SK-N-SH (cell line): ENCODE data around the gene ATP2A1. TPM values are rescaled to one million over a fixed set of nuclear protein-coding genes. Genes with fewer than 3 reads are reported as not detected.

Experiments used
- CTCF ChIA-PET: fragments of 300-600, 350-600 bp; formaldehyde crosslinking; extraction: SDS; loops from one replicate; lab custom pipeline; 2021; lab: Yijun Ruan, JAX
- POLR2A ChIA-PET: fragments of 350-600 bp; sonication (Branson Sonifier 250); formaldehyde crosslinking; extraction: SDS; loops from one replicate; lab custom pipeline; 2020; ENCODE audit warnings: antibody characterized with exemption, inconsistent platforms; lab: Yijun Ruan, JAX
- DNase-seq: peaks from one replicate; pipeline ENCODE4 v3.0.0; 2012
- H2AFZ ChIP-seq: fragments of 200-600 bp; sonication (generic); 2 replicates; pipeline ENCODE4 v1.8.1; 2016; ENCODE audit warnings: antibody characterized with exemption, mild to moderate bottlenecking, low read depth
- H3F3A ChIP-seq: fragments of 200-600 bp; sonication (generic); replicated peaks from 2 replicates; pipeline ENCODE3; 2016; ENCODE audit warnings: antibody characterized with exemption, mild to moderate bottlenecking; ENCODE audit not compliant: insufficient read depth
- H3K27ac ChIP-seq, 2 experiments: fragments of 200-500 bp in 1 of 2; fragments of 200-600 bp in 1 of 2; sonication (Bioruptor generic) in 1 of 2; sonication (generic), shearing (Covaris generic) in 1 of 2; 2 replicates each; pipeline versions ENCODE4 v1.5.1 to v1.6.1; 2014 to 2016; ENCODE audit warnings: low read depth in 2 of 2, inconsistent platforms in 1 of 2, low read length in 1 of 2, mild to moderate bottlenecking in 1 of 2, mixed read lengths in 1 of 2
- H3K27me3 ChIP-seq: fragments of 200-600 bp; sonication (generic), shearing (Covaris generic); 2 replicates; pipeline ENCODE4 v1.6.1; 2016; ENCODE audit warnings: mixed run types; ENCODE audit not compliant: insufficient read depth
- H3K36me3 ChIP-seq, 2 experiments: fragments of 200-500 bp in 1 of 2; fragments of 200-600 bp in 1 of 2; sonication (Bioruptor generic) in 1 of 2; sonication (generic) in 1 of 2; replicated peaks in 1 of 2; 2 replicates each; pipeline versions ENCODE3 to v1.5.1; 2014 to 2016; ENCODE audit warnings: low read length in 1 of 2, mild to moderate bottlenecking in 1 of 2; ENCODE audit not compliant: insufficient read depth in 2 of 2, control insufficient read depth in 1 of 2
- H3K4me1 ChIP-seq, 2 experiments: fragments of 200-500 bp in 1 of 2; fragments of 200-600 bp in 1 of 2; sonication (Bioruptor generic) in 1 of 2; sonication (generic), shearing (Covaris generic) in 1 of 2; 2 replicates each; pipeline versions ENCODE4 v1.5.1 to v1.6.1; 2014 to 2016; ENCODE audit warnings: low read depth in 1 of 2, low read length in 1 of 2, mixed run types in 1 of 2; ENCODE audit not compliant: insufficient read depth in 2 of 2, control insufficient read depth in 1 of 2
- H3K4me2 ChIP-seq: fragments of 200-600 bp; sonication (generic), shearing (Covaris generic); 2 replicates; pipeline ENCODE4 v1.6.1; 2017; ENCODE audit warnings: mixed run types
- H3K4me3 ChIP-seq, 2 experiments: fragments of 200-500 bp in 1 of 2; fragments of 200-600 bp in 1 of 2; sonication (Bioruptor generic) in 1 of 2; sonication (generic), shearing (Covaris generic) in 1 of 2; 2 replicates each; pipeline versions ENCODE4 v1.5.1 to v1.8.1; 2014 to 2016; ENCODE audit warnings: low read depth in 2 of 2, inconsistent platforms in 1 of 2, low read length in 1 of 2, mild to moderate bottlenecking in 1 of 2, mixed read lengths in 1 of 2, moderate library complexity in 1 of 2
- H3K79me2 ChIP-seq: fragments of 200-600 bp; sonication (generic); 2 replicates; pipeline ENCODE4 v1.8.1; 2017; ENCODE audit warnings: mild to moderate bottlenecking; ENCODE audit not compliant: insufficient read depth
- H3K9ac ChIP-seq: fragments of 200-600 bp; sonication (generic); 2 replicates; pipeline ENCODE4 v1.6.1; 2017; ENCODE audit warnings: mixed run types
- H3K9me2 ChIP-seq: fragments of 200-600 bp; sonication (generic); 2 replicates; pipeline ENCODE4 v1.6.1; 2017; ENCODE audit warnings: mixed run types
- H3K9me3 ChIP-seq: fragments of 200-600 bp; sonication (generic); 2 replicates; pipeline ENCODE4 v1.6.1; 2017; ENCODE audit warnings: mixed run types, mild to moderate bottlenecking, moderate library complexity
- H4K20me1 ChIP-seq: fragments of 200-600 bp; sonication (generic); 2 replicates; pipeline ENCODE4 v1.6.1; 2017; ENCODE audit warnings: mild to moderate bottlenecking, mixed run types; ENCODE audit not compliant: insufficient read depth
- EZH2phosphoT487 ChIP-seq: fragments of 200-600 bp; sonication (generic); IDR thresholded peaks from 2 replicates; pipeline ENCODE4 v1.6.1; 2017; ENCODE audit warnings: low read depth, mixed run types, mild to moderate bottlenecking, antibody characterized with exemption, moderate library complexity, borderline replicate concordance
- FOSL2 ChIP-seq: IDR thresholded peaks from 2 replicates; pipeline ENCODE4 v1.4.0; 2012; ENCODE audit warnings: low read depth, mild to moderate bottlenecking, moderate library complexity, borderline replicate concordance
- FOXM1 ChIP-seq: IDR thresholded peaks from 2 replicates; pipeline ENCODE4 v1.4.0; 2012; ENCODE audit warnings: low read depth, mild to moderate bottlenecking
- JUND ChIP-seq: IDR thresholded peaks from 2 replicates; pipeline ENCODE4 v1.4.0; 2012
- NFIC ChIP-seq: IDR thresholded peaks from 2 replicates; pipeline ENCODE4 v1.4.0; 2012; ENCODE audit warnings: borderline replicate concordance
- NRF1 ChIP-seq: IDR thresholded peaks from 2 replicates; pipeline ENCODE4 v1.6.1; 2012; ENCODE audit warnings: low read depth, mild to moderate bottlenecking, low read length
- RAD21 ChIP-seq: IDR thresholded peaks from 2 replicates; pipeline ENCODE4 v1.6.1; 2012; ENCODE audit warnings: mild to moderate bottlenecking, low read length
- RCOR1 ChIP-seq: fragments of 150-350 bp; IDR thresholded peaks from 2 replicates; pipeline ENCODE4 v1.6.1; 2017; ENCODE audit warnings: antibody characterized with exemption, low read length
- RFX5 ChIP-seq: IDR thresholded peaks from 2 replicates; pipeline ENCODE4 v1.6.1; 2012; ENCODE audit warnings: mild to moderate bottlenecking, improper control_type of control experiment, low read length
- RXRA ChIP-seq: IDR thresholded peaks from 2 replicates; pipeline ENCODE4 v1.4.0; 2012; ENCODE audit warnings: low read depth, mild to moderate bottlenecking, borderline replicate concordance
- TCF12 ChIP-seq: IDR thresholded peaks from 2 replicates; pipeline ENCODE4 v1.4.0; 2012
- TEAD4 ChIP-seq: IDR thresholded peaks from 2 replicates; pipeline ENCODE4 v1.4.0; 2012; ENCODE audit warnings: mild to moderate bottlenecking, borderline replicate concordance; ENCODE audit not compliant: insufficient read depth
- YY1 ChIP-seq: IDR thresholded peaks from 2 replicates; pipeline ENCODE4 v1.4.0; 2012; ENCODE audit warnings: low read depth, mild to moderate bottlenecking
- WGBS: methylation state at CpG from one replicate; pipeline ENCODE4 v1.1.6; 2017; ENCODE audit warnings: low lambda C conversion rate; 5-methylcytosine and 5-hydroxymethylcytosine counted together
- polyA plus RNA-seq, 3 experiments: library from polyadenylated mRNA; depleted of rRNA; stranded (reverse); fragments of >200 nt; gene quantifications; 2 replicates each; pipeline ENCODE4 v1.2.3, GENCODE V29; 2012
- TF ChIP-seq, protein P1 (sequence below): IDR thresholded peaks from 2 replicates; pipeline ENCODE4 v1.4.0; 2012; ENCODE audit warnings: low read depth, borderline replicate concordance
- TF ChIP-seq, protein P2 (sequence below): IDR thresholded peaks from 2 replicates; pipeline ENCODE4; 2012
- TF ChIP-seq, protein P3 (sequence below): IDR thresholded peaks from 2 replicates; pipeline ENCODE4 v1.4.0; 2012; ENCODE audit warnings: low read depth
- TF ChIP-seq, protein P4 (sequence below): fragments of 150-350 bp; IDR thresholded peaks from 2 replicates; pipeline ENCODE4 v1.6.1; 2016; ENCODE audit warnings: mild to moderate bottlenecking, low read depth, low read length
- TF ChIP-seq, protein P5 (sequence below): IDR thresholded peaks from 2 replicates; pipeline ENCODE4 v1.6.1; 2012; ENCODE audit warnings: mild to moderate bottlenecking, low read depth, low read length, moderate library complexity

The ATP2A1 gene
- polyA plus RNA-seq, 1 of the 3 experiments (the other 2 are of a cell fraction), result 3.0 TPM

DNA sequence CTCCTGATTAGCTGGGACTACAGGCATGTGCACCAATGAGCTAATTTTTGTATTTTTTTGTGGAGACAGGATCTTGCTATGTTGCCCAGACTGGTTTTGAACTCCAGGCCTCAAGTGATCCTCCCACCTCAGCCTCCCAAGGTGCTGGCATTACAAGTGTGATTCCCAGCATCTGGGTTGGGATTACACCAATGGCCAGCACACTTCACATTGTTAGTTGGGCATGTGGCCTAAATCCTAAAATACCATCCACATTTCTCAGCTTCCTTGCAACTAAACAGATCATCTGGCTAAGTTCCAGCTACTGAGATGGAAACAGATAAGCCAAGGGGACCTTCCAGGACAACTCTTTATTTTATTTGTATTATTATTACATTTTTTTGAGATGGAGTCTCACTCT, 36.9 kb downstream of the ATP2A1 start:
- POLR2A ChIA-PET, result no interaction called here
- no peak for DNase-seq
- Histone ChIP-seq H3K9me3 (no peaks in the 10 kb centered on the region), H3K79me2 (no peaks in the 10 kb centered on the region), H2AFZ (no peak overlapping the region), H3K9me2 (no peaks in the 10 kb centered on the region), H3K36me3 (peaks cover 14 to 18% of the 10 kb centered on the region in 2 experiments), H3K4me1 (no peaks in the 10 kb centered on the region), H3K4me2 (no peak overlapping the region), H3K4me3 (no peak overlapping the region), H3F3A (peaks cover 14% of the 10 kb centered on the region), H4K20me1 (no peaks in the 10 kb centered on the region), H3K9ac (no peak overlapping the region), H3K27me3 (no peaks in the 10 kb centered on the region), H3K27ac (peak overlapping the region in 1 of 2 experiments; percentile 43; a peak in 2 of 4 replicates)
- CTCF ChIA-PET, result interaction anchor here (0.8 to 1.2 kb wide), 3 partner anchors 29 to 638 kb away, joined by 3 read pairs; no protein-coding TSS in a partner anchor
- TF ChIP-seq FOXM1 (no peak), FOSL2 (peak; percentile 50; the same call in 1 of the 2 replicates), RXRA (no peak; the same call in 1 of the 2 replicates), RCOR1 (no peak), RFX5 (no peak), JUND (peak; percentile 34; the same call in 1 of the 2 replicates), TEAD4 (peak; percentile 31; the same call in 1 of the 2 replicates), NFIC (peak; percentile 86), TCF12 (peak; percentile 90), RAD21 (no peak)
- TF ChIP-seq, protein P1, sequence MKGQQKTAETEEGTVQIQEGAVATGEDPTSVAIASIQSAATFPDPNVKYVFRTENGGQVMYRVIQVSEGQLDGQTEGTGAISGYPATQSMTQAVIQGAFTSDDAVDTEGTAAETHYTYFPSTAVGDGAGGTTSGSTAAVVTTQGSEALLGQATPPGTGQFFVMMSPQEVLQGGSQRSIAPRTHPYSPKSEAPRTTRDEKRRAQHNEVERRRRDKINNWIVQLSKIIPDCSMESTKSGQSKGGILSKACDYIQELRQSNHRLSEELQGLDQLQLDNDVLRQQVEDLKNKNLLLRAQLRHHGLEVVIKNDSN, result peak; percentile 26; the same call in 1 of the 2 replicates
- TF ChIP-seq, protein P2, sequence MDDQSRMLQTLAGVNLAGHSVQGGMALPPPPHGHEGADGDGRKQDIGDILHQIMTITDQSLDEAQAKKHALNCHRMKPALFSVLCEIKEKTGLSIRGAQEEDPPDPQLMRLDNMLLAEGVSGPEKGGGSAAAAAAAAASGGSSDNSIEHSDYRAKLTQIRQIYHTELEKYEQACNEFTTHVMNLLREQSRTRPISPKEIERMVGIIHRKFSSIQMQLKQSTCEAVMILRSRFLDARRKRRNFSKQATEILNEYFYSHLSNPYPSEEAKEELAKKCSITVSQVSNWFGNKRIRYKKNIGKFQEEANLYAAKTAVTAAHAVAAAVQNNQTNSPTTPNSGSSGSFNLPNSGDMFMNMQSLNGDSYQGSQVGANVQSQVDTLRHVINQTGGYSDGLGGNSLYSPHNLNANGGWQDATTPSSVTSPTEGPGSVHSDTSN, result peak; percentile 57
- TF ChIP-seq, protein P3, sequence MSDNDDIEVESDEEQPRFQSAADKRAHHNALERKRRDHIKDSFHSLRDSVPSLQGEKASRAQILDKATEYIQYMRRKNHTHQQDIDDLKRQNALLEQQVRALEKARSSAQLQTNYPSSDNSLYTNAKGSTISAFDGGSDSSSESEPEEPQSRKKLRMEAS, result peak; percentile 82

DNA sequence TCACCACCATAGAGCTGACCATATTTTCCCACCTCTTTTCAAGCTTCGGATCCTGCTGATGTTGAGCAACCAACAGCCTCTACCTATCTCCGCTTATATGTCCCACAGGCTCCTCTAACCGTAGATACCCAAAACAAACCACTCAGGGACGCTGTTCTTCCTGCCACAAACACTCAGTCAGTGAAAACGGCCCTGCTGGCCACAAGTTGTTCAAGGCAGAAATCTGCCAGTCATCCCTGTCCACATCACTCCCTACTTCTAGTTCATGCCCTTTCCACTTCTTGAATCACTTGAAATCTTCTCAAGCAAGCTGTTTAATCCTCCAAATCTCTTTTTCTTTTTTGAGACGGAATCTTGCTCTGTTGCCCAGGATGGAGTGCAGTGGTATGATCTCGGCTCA, 38.8 kb downstream of the ATP2A1 start:
- WGBS, result 95% methylated on average over 7 of the region's 7 CpGs
- no peak overlapping the region for H3K4me2 ChIP-seq
- no peaks in the 10 kb centered on the region for H4K20me1 ChIP-seq
- no peak overlapping the region for H2AFZ ChIP-seq
- ChIA-PET POLR2A (no interaction called here), CTCF (interaction anchor here (0.7 to 1.1 kb wide), 2 partner anchors 13 to 23 kb away, joined by 3 read pairs; no protein-coding TSS in a partner anchor)
- no peak overlapping the region for H3K4me3 ChIP-seq
- H3K79me2 ChIP-seq, result no peaks in the 10 kb centered on the region
- peaks cover 14% of the 10 kb centered on the region for H3F3A ChIP-seq
- no peaks in the 10 kb centered on the region for H3K27me3 ChIP-seq
- peaks cover 14 to 18% of the 10 kb centered on the region in 2 experiments for H3K36me3 ChIP-seq
- H3K4me1 ChIP-seq, result no peaks in the 10 kb centered on the region
- TF ChIP-seq, protein P4, sequence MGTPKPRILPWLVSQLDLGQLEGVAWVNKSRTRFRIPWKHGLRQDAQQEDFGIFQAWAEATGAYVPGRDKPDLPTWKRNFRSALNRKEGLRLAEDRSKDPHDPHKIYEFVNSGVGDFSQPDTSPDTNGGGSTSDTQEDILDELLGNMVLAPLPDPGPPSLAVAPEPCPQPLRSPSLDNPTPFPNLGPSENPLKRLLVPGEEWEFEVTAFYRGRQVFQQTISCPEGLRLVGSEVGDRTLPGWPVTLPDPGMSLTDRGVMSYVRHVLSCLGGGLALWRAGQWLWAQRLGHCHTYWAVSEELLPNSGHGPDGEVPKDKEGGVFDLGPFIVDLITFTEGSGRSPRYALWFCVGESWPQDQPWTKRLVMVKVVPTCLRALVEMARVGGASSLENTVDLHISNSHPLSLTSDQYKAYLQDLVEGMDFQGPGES, result no peak
- TF ChIP-seq, protein P5, sequence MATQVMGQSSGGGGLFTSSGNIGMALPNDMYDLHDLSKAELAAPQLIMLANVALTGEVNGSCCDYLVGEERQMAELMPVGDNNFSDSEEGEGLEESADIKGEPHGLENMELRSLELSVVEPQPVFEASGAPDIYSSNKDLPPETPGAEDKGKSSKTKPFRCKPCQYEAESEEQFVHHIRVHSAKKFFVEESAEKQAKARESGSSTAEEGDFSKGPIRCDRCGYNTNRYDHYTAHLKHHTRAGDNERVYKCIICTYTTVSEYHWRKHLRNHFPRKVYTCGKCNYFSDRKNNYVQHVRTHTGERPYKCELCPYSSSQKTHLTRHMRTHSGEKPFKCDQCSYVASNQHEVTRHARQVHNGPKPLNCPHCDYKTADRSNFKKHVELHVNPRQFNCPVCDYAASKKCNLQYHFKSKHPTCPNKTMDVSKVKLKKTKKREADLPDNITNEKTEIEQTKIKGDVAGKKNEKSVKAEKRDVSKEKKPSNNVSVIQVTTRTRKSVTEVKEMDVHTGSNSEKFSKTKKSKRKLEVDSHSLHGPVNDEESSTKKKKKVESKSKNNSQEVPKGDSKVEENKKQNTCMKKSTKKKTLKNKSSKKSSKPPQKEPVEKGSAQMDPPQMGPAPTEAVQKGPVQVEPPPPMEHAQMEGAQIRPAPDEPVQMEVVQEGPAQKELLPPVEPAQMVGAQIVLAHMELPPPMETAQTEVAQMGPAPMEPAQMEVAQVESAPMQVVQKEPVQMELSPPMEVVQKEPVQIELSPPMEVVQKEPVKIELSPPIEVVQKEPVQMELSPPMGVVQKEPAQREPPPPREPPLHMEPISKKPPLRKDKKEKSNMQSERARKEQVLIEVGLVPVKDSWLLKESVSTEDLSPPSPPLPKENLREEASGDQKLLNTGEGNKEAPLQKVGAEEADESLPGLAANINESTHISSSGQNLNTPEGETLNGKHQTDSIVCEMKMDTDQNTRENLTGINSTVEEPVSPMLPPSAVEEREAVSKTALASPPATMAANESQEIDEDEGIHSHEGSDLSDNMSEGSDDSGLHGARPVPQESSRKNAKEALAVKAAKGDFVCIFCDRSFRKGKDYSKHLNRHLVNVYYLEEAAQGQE, result no peak
- TF ChIP-seq FOXM1, result no peak
- TF ChIP-seq, protein P3, result no peak
- TF ChIP-seq, protein P1, result no peak
- no peak for TF ChIP-seq EZH2phosphoT487
- TF ChIP-seq RCOR1, result no peak
- no peak for TF ChIP-seq YY1
- no peak for TF ChIP-seq NRF1
- TF ChIP-seq, all 33 proteins: peak for 0
- no peak for DNase-seq
- Histone ChIP-seq H3K9me2 (no peaks in the 10 kb centered on the region), H3K9ac (no peak overlapping the region), H3K9me3 (no peaks in the 10 kb centered on the region), H3K27ac (no peak overlapping the region)
